GM23338 (cell line): ENCODE data around the gene AQP9. TPM values are rescaled to one million over a fixed set of nuclear protein-coding genes. Genes with fewer than 3 reads are reported as not detected.

ENCODE experiments used
- ATAC-seq: fragments of 200-7000 bp; cut with Tn5 transposase; 3 replicates; pipeline ENCODE4 v1.9.1; 2020
- DNase-seq: peaks from one replicate; pipeline ENCODE4 v3.0.0-alpha.2; 2015; ENCODE audit warnings: low spot score
- H2AFZ ChIP-seq: fragments of 200-600 bp; sonication (generic); 2 replicates; pipeline ENCODE4 v1.8.0; 2016; ENCODE audit warnings: antibody characterized with exemption, mild to moderate bottlenecking, moderate library complexity
- H3F3A ChIP-seq: fragments of 200-600 bp; sonication (generic); replicated peaks from 2 replicates; pipeline ENCODE4 v1.8.0; 2017; ENCODE audit warnings: antibody characterized with exemption, mixed run types, low read depth
- H3K27ac ChIP-seq: fragments of 200-600 bp; sonication (generic); 2 replicates; pipeline ENCODE4 v1.6.1; 2016; ENCODE audit warnings: low read depth
- H3K27me3 ChIP-seq: fragments of 200-600 bp; sonication (generic); 2 replicates; pipeline ENCODE4 v1.8.0; 2016; ENCODE audit warnings: mild to moderate bottlenecking, mixed run types, moderate library complexity; ENCODE audit not compliant: insufficient read depth
- H3K36me3 ChIP-seq: fragments of 200-600 bp; sonication (generic); 2 replicates; pipeline ENCODE4 v1.8.0; 2016; ENCODE audit warnings: mild to moderate bottlenecking; ENCODE audit not compliant: insufficient read depth
- H3K4me1 ChIP-seq: fragments of 200-600 bp; sonication (generic); 2 replicates; pipeline ENCODE4 v1.8.0; 2016; ENCODE audit warnings: mild to moderate bottlenecking, moderate library complexity; ENCODE audit not compliant: insufficient read depth
- H3K4me2 ChIP-seq: fragments of 200-600 bp; sonication (generic); 2 replicates; pipeline ENCODE4 v1.7.1; 2017; ENCODE audit warnings: mixed run types
- H3K4me3 ChIP-seq: fragments of 200-600 bp; sonication (generic); 2 replicates; pipeline ENCODE4 v1.6.1; 2016; ENCODE audit warnings: mixed run types
- H3K79me2 ChIP-seq: fragments of 200-600 bp; sonication (generic); replicated peaks from 2 replicates; pipeline ENCODE4 v1.8.0; 2017; ENCODE audit warnings: mild to moderate bottlenecking; ENCODE audit not compliant: insufficient read depth
- H3K9me2 ChIP-seq: fragments of 200-600 bp; sonication (generic); 2 replicates; pipeline ENCODE4 v1.8.0; 2017; ENCODE audit not compliant: insufficient read depth
- H4K20me1 ChIP-seq: fragments of 200-600 bp; sonication (generic); replicated peaks from 2 replicates; pipeline ENCODE4 v1.8.0; 2017; ENCODE audit warnings: mild to moderate bottlenecking; ENCODE audit not compliant: insufficient read depth
- H3K27ac Mint-ChIP-seq: 2 replicates; pipeline ENCODE4 v1.8.0; 2020; ENCODE audit warnings: inconsistent platforms, mild to moderate bottlenecking, moderate library complexity, mixed read lengths
- H3K27me3 Mint-ChIP-seq: 3 replicates; pipeline ENCODE4 v1.8.0; 2022; ENCODE audit warnings: low read depth, mild to moderate bottlenecking, moderate library complexity, mixed read lengths, inconsistent platforms; ENCODE audit not compliant: insufficient read depth, poor library complexity
- H3K36me3 Mint-ChIP-seq: 3 replicates; pipeline ENCODE4 v1.8.0; 2021; ENCODE audit warnings: low read depth, mild to moderate bottlenecking, inconsistent platforms, moderate library complexity, mixed read lengths
- H3K4me1 Mint-ChIP-seq: 3 replicates; pipeline ENCODE4 v1.8.0; 2020; ENCODE audit warnings: mild to moderate bottlenecking, inconsistent platforms, mixed read lengths
- H3K4me3 Mint-ChIP-seq: 3 replicates; pipeline ENCODE4 v1.8.0; 2021; ENCODE audit warnings: moderate library complexity, mild to moderate bottlenecking, inconsistent platforms, mixed read lengths
- H3K9me3 Mint-ChIP-seq: 3 replicates; pipeline ENCODE4 v1.8.0; 2020; ENCODE audit warnings: moderate library complexity, mild to moderate bottlenecking, inconsistent platforms, mixed read lengths
- CREB1 ChIP-seq: fragments of 250-450 bp; sonication (Bioruptor Pico); IDR thresholded peaks from 2 replicates; pipeline ENCODE4 v1.5.0; 2020; ENCODE audit warnings: low read depth, mild to moderate bottlenecking, moderate library complexity
- CTCF ChIP-seq, 2 experiments: fragments of 200-600 bp in 1 of 2; sonication (generic) in 1 of 2; conservative IDR thresholded peaks; 2 replicates each; pipeline versions ENCODE4 v1.5.1 to v1.6.1; 2016 to 2017; ENCODE audit warnings: antibody characterized with exemption in 2 of 2, low read depth in 2 of 2, mild to moderate bottlenecking in 2 of 2, moderate library complexity in 1 of 2
- ETS1 ChIP-seq: IDR thresholded peaks from 2 replicates; pipeline ENCODE4 v1.6.1; 2016; ENCODE audit warnings: antibody characterized with exemption
- EZH2 ChIP-seq: fragments of 200-600 bp; sonication (generic); IDR thresholded peaks from one replicate; pipeline ENCODE4 v1.8.0; 2017; ENCODE audit warnings: antibody characterized with exemption, mild to moderate bottlenecking, low read depth; ENCODE audit not compliant: unreplicated experiment
- EZH2phosphoT487 ChIP-seq: fragments of 200-600 bp; sonication (generic); IDR thresholded peaks from one replicate; pipeline ENCODE4 v1.8.1; 2018; ENCODE audit warnings: antibody characterized with exemption; ENCODE audit not compliant: unreplicated experiment
- JUNB ChIP-seq: IDR thresholded peaks from one replicate; pipeline ENCODE4 v1.6.1; 2016; ENCODE audit warnings: antibody characterized with exemption; ENCODE audit not compliant: unreplicated experiment
- NANOG ChIP-seq: IDR thresholded peaks from 2 replicates; pipeline ENCODE4 v1.6.1; 2016; ENCODE audit warnings: antibody characterized with exemption, borderline replicate concordance
- POLR2AphosphoS5 ChIP-seq: IDR thresholded peaks from 2 replicates; pipeline ENCODE4 v1.6.1; 2016; ENCODE audit warnings: antibody characterized with exemption, low read depth
- STAT1 ChIP-seq: IDR thresholded peaks from one replicate; pipeline ENCODE4 v1.6.1; 2016; ENCODE audit warnings: antibody characterized with exemption; ENCODE audit not compliant: unreplicated experiment
- ZNF114 ChIP-seq: fragments of 250-450 bp; sonication (Bioruptor Pico); IDR thresholded peaks from 2 replicates; pipeline ENCODE4 v1.5.0; 2020; ENCODE audit warnings: mild to moderate bottlenecking, moderate library complexity
- ZNF331 ChIP-seq: fragments of 250-450 bp; sonication (Bioruptor Pico); IDR thresholded peaks from 2 replicates; pipeline ENCODE4 v1.5.0; 2020; ENCODE audit warnings: low read depth, mild to moderate bottlenecking, moderate library complexity
- ZNF462 ChIP-seq: fragments of 250-450 bp; sonication (Bioruptor Pico); IDR thresholded peaks from 2 replicates; pipeline ENCODE4 v1.5.0; 2020; ENCODE audit warnings: mild to moderate bottlenecking, moderate library complexity
- polyA plus RNA-seq: library from polyadenylated mRNA; unstranded; fragments of >200 nt; fragmentation: Nextera tagmentation; extraction: Ambion mirVana; gene quantifications from 2 replicates; pipeline ENCODE4 v1.2.1, GENCODE V29; 2016
- total RNA-seq: library from RNA; depleted of rRNA; stranded (reverse); fragments of >200 nt; shearing (Covaris generic); gene quantifications from 2 replicates; pipeline ENCODE4 v1.2.3, GENCODE V29; 2014
- TF ChIP-seq, protein P1 (sequence below): IDR thresholded peaks from one replicate; pipeline ENCODE4 v1.6.1; 2018; ENCODE audit warnings: antibody characterized with exemption; ENCODE audit not compliant: unreplicated experiment

Gene AQP9
- total and polyA plus RNA-seq, 2 experiments from 2014 or later = not detected

DNA sequence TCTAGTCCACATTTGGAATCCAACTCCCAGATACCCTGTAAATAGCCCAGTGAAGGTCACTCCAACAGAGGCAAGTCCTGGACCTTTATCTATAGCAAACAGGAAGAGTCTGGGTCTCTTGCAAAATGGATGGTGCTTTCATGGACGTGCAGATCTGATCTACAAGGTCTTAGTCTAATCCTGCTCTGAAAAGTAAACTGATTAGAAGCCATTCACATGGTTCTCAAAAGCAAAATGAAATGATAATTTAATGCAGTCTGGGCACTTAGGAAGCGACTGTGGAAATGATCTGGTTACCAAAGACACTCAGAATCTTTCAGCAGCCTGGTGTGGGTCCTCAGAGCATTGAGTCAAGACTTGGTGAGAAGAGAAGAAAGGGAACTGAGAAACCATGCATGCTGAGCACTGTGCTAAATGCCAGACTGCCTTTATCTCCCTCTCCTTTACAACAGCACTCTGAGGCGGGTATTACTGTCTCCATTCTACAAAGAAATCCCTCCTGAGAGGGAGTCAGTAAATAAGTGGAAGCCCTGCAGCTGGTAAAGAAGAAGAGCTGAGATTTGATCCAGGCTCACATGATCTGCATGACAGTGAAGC lies 29.0 kb downstream of the AQP9 start:
- Mint-ChIP-seq H3K36me3 (no peaks in the 10 kb centered on the region), H3K27me3 (no peaks in the 10 kb centered on the region), H3K27ac (no peak overlapping the region), H3K4me1 (no peaks in the 10 kb centered on the region), H3K4me3 (no peak overlapping the region), H3K9me3 (no peaks in the 10 kb centered on the region)
- peak overlapping the region; percentile 87; the same call in 1 of the 2 replicates for H2AFZ ChIP-seq
- no peak overlapping the region for H3K4me3 ChIP-seq
- peak; percentile 32; the same call in 1 of the 3 replicates for ATAC-seq
- H3K9me2 ChIP-seq = peaks cover 7% of the 10 kb centered on the region; the same call in 1 of the 2 replicates
- H3F3A ChIP-seq = no peaks in the 10 kb centered on the region
- H3K79me2 ChIP-seq = no peaks in the 10 kb centered on the region
- H3K4me1 ChIP-seq = no peaks in the 10 kb centered on the region
- DNase-seq = no peak
- no peaks in the 10 kb centered on the region for H3K36me3 ChIP-seq
- H3K27me3 ChIP-seq = no peaks in the 10 kb centered on the region
- no peak overlapping the region for H3K4me2 ChIP-seq
- no peak for TF ChIP-seq CTCF (conservative IDR thresholded peaks at IDR 0.05; ENCODE audit: low read depth in 2 of 2)
- no peak for TF ChIP-seq ZNF331 (CRISPR knock-in tag)
- TF ChIP-seq ETS1 = no peak
- TF ChIP-seq EZH2phosphoT487 = no peak
- TF ChIP-seq CREB1 (CRISPR knock-in tag) = no peak
- no peak for TF ChIP-seq JUNB
- TF ChIP-seq, protein P1, sequence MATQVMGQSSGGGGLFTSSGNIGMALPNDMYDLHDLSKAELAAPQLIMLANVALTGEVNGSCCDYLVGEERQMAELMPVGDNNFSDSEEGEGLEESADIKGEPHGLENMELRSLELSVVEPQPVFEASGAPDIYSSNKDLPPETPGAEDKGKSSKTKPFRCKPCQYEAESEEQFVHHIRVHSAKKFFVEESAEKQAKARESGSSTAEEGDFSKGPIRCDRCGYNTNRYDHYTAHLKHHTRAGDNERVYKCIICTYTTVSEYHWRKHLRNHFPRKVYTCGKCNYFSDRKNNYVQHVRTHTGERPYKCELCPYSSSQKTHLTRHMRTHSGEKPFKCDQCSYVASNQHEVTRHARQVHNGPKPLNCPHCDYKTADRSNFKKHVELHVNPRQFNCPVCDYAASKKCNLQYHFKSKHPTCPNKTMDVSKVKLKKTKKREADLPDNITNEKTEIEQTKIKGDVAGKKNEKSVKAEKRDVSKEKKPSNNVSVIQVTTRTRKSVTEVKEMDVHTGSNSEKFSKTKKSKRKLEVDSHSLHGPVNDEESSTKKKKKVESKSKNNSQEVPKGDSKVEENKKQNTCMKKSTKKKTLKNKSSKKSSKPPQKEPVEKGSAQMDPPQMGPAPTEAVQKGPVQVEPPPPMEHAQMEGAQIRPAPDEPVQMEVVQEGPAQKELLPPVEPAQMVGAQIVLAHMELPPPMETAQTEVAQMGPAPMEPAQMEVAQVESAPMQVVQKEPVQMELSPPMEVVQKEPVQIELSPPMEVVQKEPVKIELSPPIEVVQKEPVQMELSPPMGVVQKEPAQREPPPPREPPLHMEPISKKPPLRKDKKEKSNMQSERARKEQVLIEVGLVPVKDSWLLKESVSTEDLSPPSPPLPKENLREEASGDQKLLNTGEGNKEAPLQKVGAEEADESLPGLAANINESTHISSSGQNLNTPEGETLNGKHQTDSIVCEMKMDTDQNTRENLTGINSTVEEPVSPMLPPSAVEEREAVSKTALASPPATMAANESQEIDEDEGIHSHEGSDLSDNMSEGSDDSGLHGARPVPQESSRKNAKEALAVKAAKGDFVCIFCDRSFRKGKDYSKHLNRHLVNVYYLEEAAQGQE = no peak
- no peak for TF ChIP-seq ZNF114 (CRISPR knock-in tag)
- no peak for TF ChIP-seq POLR2AphosphoS5
- no peak for TF ChIP-seq STAT1
- no peak for TF ChIP-seq NANOG
- TF ChIP-seq ZNF462 (CRISPR knock-in tag) = no peak
- TF ChIP-seq EZH2 = no peak
- no peaks in the 10 kb centered on the region; the same call in 1 of the 2 replicates for H4K20me1 ChIP-seq
- H3K27ac ChIP-seq = no peak overlapping the region
